ENCODE data around the gene DRAM1. TPM values are rescaled to one million over a fixed set of nuclear protein-coding genes. Genes with fewer than 3 reads are reported as not detected.

The DRAM1 gene
- polyA plus RNA-seq, 1 experiment: 57.5 TPM

GRCh38 chr12:101832030-101832429, 45.4 kb upstream of the DRAM1 start:
- DNase-seq (ENCODE audit: low read depth, low spot score): no peak
- no peak overlapping the region for H3K4me3 ChIP-seq (ENCODE audit: low read depth, low read length)
- no peak for TF ChIP-seq CTCF (IDR thresholded peaks at IDR 0.05; ENCODE audit: low read depth, low read length)
- no peak overlapping the region for H3K27ac ChIP-seq (ENCODE audit: low read depth, low read length)
- no peaks in the 10 kb centered on the region for H3K27me3 ChIP-seq (ENCODE audit: control insufficient read depth, insufficient read depth, low read length)
- POLR2A ChIA-PET: no interaction called here
- H3K9me3 ChIP-seq (ENCODE audit: control insufficient read depth, insufficient read depth, low read length): no peaks in the 10 kb centered on the region
- CTCF ChIA-PET: interaction anchor here (0.6 to 10.5 kb wide), 14 partner anchors 8 to 652 kb away, joined by 3 to 124 read pairs (median 6); no protein-coding TSS in a partner anchor

GRCh38 chr12:101838628-101839323, 38.6 kb upstream of the DRAM1 start:
- no peak for TF ChIP-seq CTCF (IDR thresholded peaks at IDR 0.05; ENCODE audit: low read depth, low read length)
- Histone ChIP-seq H3K27ac (ENCODE audit: low read depth, low read length) (no peak overlapping the region), H3K27me3 (ENCODE audit: control insufficient read depth, insufficient read depth, low read length) (no peaks in the 10 kb centered on the region), H3K9me3 (ENCODE audit: control insufficient read depth, insufficient read depth, low read length) (no peaks in the 10 kb centered on the region), H3K4me3 (ENCODE audit: low read depth, low read length) (no peak overlapping the region)
- DNase-seq (ENCODE audit: low read depth, low spot score): no peak
- CTCF ChIA-PET: interaction anchor here (0.7 to 5.6 kb wide), 25 partner anchors 10 to 431 kb away, joined by 3 to 97 read pairs (median 7); partner anchors contain the start of genes ARL1 and GNPTAB
- POLR2A ChIA-PET: interaction anchor here (0.6 kb wide), 1 partner anchor 9 kb away, joined by 5 read pairs; no protein-coding TSS in a partner anchor

GRCh38 chr12:101839324-101840283, 37.8 kb upstream of the DRAM1 start:
- Histone ChIP-seq H3K4me3 (ENCODE audit: low read depth, low read length) (no peak overlapping the region), H3K9me3 (ENCODE audit: control insufficient read depth, insufficient read depth, low read length) (no peaks in the 10 kb centered on the region), H3K27me3 (ENCODE audit: control insufficient read depth, insufficient read depth, low read length) (no peaks in the 10 kb centered on the region), H3K27ac (ENCODE audit: low read depth, low read length) (no peak overlapping the region)
- CTCF ChIA-PET: interaction anchor here (0.6 to 5.6 kb wide), 52 partner anchors 11 to 437 kb away, joined by 3 to 97 read pairs (median 5); partner anchors contain the start of genes ARL1 and GNPTAB
- DNase-seq (ENCODE audit: low read depth, low spot score): peak; percentile 45
- POLR2A ChIA-PET: interaction anchor here (0.6 to 1.2 kb wide), 3 partner anchors 10 to 66 kb away, joined by 3 to 5 read pairs (median 5); no protein-coding TSS in a partner anchor
- peak; percentile 89 for TF ChIP-seq CTCF (IDR thresholded peaks at IDR 0.05; ENCODE audit: low read depth, low read length)

GRCh38 chr12:101841069-101841468, 36.3 kb upstream of the DRAM1 start:
- TF ChIP-seq CTCF (IDR thresholded peaks at IDR 0.05; ENCODE audit: low read depth, low read length): no peak
- H3K9me3 ChIP-seq (ENCODE audit: control insufficient read depth, insufficient read depth, low read length): no peaks in the 10 kb centered on the region
- ChIA-PET CTCF (interaction anchor here (1.1 to 5.6 kb wide), 13 partner anchors 9 to 438 kb away, joined by 3 to 97 read pairs (median 6); partner anchors contain the start of gene GNPTAB), POLR2A (interaction anchor here (0.7 kb wide), 1 partner anchor 36 kb away, joined by 11 read pairs; the partner anchor contains the start of gene DRAM1)
- no peak overlapping the region for H3K27ac ChIP-seq (ENCODE audit: low read depth, low read length)
- H3K27me3 ChIP-seq (ENCODE audit: control insufficient read depth, insufficient read depth, low read length): no peaks in the 10 kb centered on the region
- no peak for DNase-seq (ENCODE audit: low read depth, low spot score)
- no peak overlapping the region for H3K4me3 ChIP-seq (ENCODE audit: low read depth, low read length)

Data from AG04450 (cell line).